IPS-18c (cell line): Measurements from ENCODE around the gene HOXB3.

ENCODE experiments used
- H3K4me3 ChIP-seq: 2 replicates; pipeline ENCODE4 v1.7.0; 2013; ENCODE audit warnings: low read depth, mild to moderate bottlenecking, low read length, moderate library complexity; ENCODE audit not compliant: insufficient read depth
- H3K9me3 ChIP-seq: one replicate; pipeline ENCODE4 v1.6.1; 2013; ENCODE audit warnings: mild to moderate bottlenecking, low read length, moderate library complexity; ENCODE audit not compliant: control insufficient read depth, insufficient read depth

Gene HOXB3

DNA sequence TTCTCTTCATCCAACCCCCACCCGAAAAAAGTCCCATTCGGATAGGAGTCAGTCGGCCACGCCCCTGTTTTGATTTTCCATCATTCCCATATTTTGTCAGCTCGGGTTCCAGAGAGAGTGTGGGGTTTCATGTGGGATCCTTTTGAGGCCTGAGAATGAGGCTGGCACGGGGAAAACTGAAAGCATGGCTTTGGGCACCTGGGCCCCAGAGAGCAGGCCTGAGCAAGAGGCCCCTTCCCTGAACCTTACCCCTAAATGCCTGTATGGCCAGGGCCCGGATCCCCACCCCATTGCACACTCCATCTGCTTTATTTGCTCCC lies 7.3 kb downstream of the HOXB3 start:
- Histone ChIP-seq H3K9me3 (no peaks in the 10 kb centered on the region), H3K4me3 (no peak overlapping the region)

GRCh38 chr17:48579760-48580554 lies 10.1 kb downstream of the HOXB3 start:
- Histone ChIP-seq H3K4me3 (no peak overlapping the region), H3K9me3 (no peaks in the 10 kb centered on the region)

GRCh38 chr17:48579471-48579759 lies 10.6 kb downstream of the HOXB3 start:
- Histone ChIP-seq H3K9me3 (no peaks in the 10 kb centered on the region), H3K4me3 (no peak overlapping the region)

DNA sequence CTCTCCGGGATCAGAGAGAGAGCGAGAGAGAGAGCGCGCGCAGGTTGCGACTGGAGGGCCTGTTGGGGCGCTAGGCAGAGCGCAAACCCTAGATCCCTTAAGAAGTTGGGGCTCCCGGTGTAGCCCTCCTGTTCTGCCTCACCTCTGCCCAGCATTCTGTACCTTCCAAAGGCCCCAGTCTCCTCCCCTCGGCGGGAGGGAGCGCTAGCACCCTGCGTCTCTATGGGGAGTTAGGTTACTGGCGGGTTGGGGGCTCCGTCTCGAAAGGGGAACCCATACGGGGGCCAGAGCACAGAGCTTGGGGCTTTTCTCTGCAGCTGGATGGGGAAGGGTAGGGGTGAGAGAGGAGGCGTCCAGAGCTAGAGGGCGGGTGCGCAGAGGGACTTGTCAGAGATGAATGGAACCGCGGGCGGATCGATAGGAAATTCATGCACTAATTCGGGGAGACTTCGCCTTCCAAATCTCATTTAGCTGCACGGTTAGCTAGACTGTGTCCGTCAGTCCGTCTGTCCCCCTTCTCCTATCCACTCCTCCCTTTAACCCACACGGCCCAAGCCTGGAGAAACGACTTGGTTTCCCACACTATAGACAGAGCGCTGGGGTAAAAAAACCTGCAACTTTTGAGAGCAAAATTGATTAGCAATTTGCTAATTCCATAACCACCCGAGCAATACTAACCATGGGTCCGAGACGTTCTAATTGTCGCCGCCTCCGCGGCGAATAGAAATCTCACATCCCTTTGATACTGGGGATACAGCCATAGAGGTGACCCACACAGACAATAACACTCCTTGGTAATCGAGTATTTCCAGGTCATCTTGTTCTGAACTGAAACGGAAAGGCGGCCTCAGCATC lies 11.2 kb downstream of the HOXB3 start:
- no peak overlapping the region; the same call in 1 of the 2 replicates for H3K4me3 ChIP-seq
- H3K9me3 ChIP-seq: no peaks in the 10 kb centered on the region

DNA sequence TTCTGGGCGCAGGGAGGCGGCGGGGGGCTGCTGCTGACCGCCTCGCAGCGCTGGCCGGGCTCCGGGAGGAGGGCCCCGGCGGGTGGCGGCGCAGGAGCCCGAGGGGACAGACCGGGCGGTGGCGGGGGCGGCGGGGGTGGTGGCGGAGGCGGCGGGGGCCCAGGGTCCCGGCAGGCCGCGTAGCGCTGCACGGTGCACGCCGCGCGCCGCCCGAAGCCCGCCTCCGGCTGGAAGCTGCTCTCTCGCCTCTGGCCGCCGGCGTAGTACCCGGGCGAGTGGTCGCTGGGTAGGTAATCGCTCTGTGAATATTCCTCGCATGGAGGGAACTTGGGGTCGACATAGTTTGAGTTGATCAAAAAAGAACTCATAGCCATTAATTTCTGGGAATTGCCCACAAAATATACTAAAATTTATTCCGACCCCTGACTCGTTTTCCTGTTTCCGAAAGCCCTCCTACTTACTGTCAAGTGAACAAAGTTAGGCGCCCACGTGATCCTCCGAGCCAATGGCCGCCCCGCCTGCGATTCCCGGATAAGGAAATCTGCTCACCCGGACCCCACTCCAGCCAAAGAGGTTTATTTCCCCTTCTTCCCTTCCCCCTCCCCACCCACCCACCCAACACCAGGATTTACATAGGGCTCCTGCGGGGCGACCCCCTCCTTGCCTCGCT lies 12.0 kb downstream of the HOXB3 start, which contains the start of gene HOXB4:
HOXB4 (minus strand) TSS at position 405 of the 670 bp plus-strand sequence; CDS start at position 374, 31 bp downstream.
- H3K9me3 ChIP-seq: no peaks in the 10 kb centered on the region
- H3K4me3 ChIP-seq: no peak within 1 kb of the TSS; the same call in 1 of the 2 replicates

GRCh38 chr17:48577330-48577945 lies 12.6 kb downstream of the HOXB3 start:
- Histone ChIP-seq H3K9me3 (no peaks in the 10 kb centered on the region), H3K4me3 (no peak overlapping the region)

DNA sequence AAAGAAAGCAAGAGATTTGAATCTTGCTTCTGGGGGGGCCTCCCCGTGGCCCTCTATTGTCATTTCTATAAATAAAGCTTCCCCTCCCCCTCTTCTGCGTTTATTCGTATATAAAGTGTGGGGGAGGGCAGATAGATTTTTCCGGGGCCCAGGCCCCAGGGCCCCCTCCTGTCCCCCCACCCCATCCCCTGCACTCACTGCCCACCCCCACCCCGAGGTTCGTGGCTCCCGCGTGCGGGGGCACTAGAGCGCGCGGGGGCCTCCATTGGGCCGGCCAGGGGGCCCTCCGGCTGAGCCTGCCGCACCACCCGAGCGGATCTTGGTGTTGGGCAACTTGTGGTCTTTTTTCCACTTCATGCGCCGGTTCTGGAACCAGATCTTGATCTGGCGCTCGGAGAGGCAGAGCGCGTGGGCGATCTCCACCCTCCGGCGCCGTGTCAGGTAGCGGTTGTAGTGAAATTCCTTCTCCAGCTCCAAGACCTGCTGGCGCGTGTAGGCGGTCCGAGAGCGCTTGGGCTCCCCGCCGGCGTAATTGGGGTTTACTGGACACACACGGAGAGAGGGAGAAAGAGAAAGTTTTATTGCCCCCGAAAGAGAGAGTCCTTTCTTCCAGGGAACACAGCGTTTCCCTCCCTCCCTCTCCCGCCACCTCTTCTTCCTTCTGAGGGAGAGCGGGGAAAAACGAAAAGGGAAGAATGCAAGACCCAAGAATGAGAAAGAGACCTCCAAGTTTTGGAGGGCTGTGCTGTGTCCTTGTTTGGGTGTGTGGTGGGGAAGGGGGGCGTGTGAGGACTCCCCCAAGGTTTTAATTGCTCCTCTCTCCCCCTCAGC lies 13.3 kb downstream of the HOXB3 start:
- no peak overlapping the region for H3K4me3 ChIP-seq
- no peaks in the 10 kb centered on the region for H3K9me3 ChIP-seq

DNA sequence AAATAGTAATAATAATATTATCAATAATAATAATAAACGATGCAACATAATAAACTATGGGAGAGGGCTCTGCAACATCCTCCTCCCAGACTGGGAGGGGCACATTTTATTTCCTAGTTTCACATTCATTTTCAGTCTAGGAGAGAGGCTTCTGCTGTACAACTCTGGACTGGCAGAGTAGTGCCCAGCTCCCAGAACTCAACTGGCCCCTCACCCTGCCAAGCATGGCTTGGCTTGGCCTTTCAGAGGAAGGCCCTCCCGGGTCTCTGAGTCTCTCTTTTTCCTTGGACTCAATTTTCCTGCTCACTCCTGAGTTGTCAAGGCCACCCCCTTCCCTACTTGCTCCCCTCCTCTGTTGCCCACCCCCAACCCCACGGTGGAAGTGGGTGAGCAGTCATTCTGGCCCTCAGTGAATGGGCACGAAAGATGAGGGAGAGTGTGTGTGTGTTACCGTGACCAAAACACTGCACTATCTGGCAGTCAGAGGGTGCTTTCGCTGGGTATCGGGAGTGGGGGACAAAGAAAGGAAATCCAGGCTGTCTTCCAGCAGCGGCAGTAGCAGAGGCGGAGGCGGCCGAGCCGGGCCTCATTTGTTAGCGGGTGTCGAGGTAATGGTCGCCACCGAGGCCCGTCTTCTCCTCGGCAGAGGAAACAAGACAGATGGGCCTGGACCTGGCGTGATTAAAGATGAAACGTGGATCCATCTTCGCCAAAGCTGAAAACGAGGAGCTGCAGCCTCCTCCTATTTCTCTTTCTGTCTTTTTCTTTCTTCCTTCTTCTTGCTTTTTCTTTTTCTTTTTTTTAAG lies 14.2 kb downstream of the HOXB3 start:
- H3K4me3 ChIP-seq: no peak overlapping the region
- no peaks in the 10 kb centered on the region for H3K9me3 ChIP-seq

GRCh38 chr17:48575066-48575582 lies 14.9 kb downstream of the HOXB3 start:
- Histone ChIP-seq H3K4me3 (no peak overlapping the region), H3K9me3 (no peaks in the 10 kb centered on the region)

DNA sequence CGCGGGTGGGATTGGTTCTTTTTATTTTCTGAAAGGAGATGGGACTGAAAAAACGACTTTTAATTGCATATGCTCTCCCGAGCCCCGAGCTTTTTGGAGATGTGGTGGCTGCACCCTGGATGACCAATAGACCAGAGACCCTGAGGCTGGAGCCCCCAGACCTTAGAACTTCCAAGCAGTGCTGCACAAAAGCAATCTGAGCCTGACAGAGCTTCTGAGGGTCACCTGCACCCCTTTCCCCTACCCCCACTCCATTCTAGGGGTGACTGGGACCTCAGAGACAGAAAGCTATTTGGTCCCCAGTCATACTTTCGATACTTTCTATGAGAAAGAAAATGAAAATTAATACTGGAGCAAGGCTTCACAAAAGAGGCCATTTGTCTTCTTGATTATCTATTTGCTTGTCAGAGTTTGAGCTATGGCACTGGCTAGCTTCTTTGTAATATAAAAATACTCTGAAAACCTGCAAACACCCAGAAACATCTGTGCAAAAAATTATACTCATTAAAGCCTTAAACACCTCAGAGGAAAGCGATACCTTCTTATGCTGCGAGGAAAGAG lies 15.5 kb downstream of the HOXB3 start:
- no peaks in the 10 kb centered on the region for H3K9me3 ChIP-seq
- no peak overlapping the region for H3K4me3 ChIP-seq

- no peaks in the 10 kb centered on the region for H3K9me3 ChIP-seq
- no peak overlapping the region for H3K4me3 ChIP-seq
Measured at GRCh38 chr17:48571826-48572417, 18.1 kb downstream of the HOXB3 start.

GRCh38 chr17:48571024-48571818 lies 18.8 kb downstream of the HOXB3 start:
- H3K4me3 ChIP-seq: no peak overlapping the region
- no peaks in the 10 kb centered on the region for H3K9me3 ChIP-seq

DNA sequence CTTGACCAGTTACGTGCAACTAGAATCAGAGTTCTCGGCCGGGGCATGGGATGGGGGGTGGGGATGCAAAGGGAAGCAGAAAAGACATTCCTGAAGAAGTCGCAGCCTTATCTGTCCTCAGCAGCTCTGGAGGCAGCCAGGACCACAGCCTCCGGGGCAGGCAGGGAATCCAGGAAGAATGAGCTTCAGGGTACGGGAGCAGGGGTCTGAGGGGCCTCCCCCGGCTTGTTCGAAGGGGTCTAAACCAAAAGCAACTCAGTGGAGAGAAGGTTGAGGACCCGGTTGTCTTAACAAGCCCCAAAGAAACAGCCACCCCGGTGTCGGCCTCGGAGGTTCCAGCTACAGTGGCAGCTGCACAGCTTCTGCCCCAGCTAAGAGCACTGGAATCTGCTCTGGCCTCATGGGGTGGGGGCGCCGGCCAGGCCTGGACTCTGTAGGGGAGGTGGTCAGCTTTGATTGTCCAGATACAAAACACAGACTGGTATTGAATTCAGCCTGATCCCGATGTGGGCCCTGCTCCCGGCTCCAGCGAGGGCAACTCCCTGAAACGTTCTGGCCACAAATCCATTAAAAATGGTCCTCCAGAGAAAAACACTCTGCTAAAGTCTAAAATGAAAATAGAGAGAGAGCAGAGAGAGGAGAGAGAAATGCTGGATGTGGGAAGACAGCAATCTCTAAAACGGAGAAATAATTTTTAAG lies 19.6 kb downstream of the HOXB3 start:
- Histone ChIP-seq H3K9me3 (no peaks in the 10 kb centered on the region), H3K4me3 (no peak overlapping the region)

GRCh38 chr17:48569674-48570324 lies 20.2 kb downstream of the HOXB3 start:
- H3K9me3 ChIP-seq: no peaks in the 10 kb centered on the region
- no peak overlapping the region for H3K4me3 ChIP-seq
